ENCODE measurements around the gene SERTM2.

GRCh38 chrX:111465669-111466068 is 45.8 kb upstream of the SERTM2 start:
- no peak for TF ChIP-seq CTCF (conservative IDR thresholded peaks at IDR 0.05; ENCODE audit: low read length)
- no peak for TF ChIP-seq EZH2phosphoT487 (IDR thresholded peaks at IDR 0.05; ENCODE audit: borderline replicate concordance, low read depth, low read length)

All from OCI-LY7 (cell line).